NCI-H1417 treated with DMSO at 0.1 percent for 48 hours (cell line): ENCODE results near the gene SIX6.

Experiments
- DNase-seq: peaks from one replicate; lab custom pipeline; 2025; lab: John Stamatoyannopoulos, UW

Gene SIX6

DNA sequence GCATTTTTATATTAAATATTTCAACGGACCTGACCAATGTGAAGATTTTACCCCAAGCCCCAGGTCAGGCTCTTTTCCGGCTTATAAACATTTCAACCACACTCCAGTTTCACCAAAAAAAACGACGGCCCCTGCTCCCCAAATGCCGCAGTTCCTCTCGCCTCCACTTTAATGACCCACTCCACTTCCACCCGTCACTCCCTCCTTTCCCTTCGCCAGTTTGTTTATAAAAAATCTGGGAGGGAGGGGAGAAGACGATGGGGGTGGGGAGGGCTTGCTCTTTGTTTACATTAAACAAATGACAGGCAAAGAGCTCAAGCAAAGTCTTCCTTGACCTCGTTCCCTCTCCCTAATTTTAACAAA, 5.4 kb downstream of the SIX6 start:
- no peak for DNase-seq

DNA sequence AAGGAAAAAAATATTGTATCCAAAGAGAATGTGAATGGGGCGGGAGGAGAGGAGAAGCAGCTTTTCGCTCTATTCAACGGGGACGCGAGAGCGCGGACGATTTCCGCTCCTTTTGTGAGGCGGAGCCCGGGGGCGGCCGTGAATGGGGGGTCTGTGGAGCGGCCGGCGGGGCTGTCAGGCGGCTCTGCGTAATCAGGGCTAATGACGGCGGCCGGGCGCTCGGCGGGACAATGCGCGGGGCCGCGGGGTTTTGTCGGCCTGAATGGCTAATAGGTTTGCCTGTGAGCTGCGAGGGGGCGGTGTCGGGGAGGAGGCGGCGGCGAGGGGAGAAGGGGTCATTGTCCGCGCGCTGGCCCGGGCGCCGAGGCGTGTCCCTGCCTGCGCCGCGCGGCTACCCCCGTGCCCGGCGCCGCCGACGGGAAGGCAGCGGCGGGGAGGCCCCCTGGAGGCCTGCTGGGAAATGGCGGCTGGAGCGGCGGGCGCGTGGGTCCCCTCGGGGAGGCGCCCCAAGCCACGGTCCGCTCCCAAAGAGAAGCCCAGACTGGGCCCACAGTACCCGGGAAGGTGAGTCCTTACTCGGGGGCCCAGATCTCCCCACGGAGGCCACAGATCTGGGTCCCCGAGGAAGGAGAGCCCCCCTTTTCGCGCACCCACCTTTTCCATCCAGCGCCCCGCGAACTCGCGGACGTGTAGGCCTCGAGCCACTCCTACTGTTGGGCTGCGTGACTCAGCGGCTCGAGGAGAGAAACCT, 6.0 kb downstream of the SIX6 start:
- no peak for DNase-seq

DNA sequence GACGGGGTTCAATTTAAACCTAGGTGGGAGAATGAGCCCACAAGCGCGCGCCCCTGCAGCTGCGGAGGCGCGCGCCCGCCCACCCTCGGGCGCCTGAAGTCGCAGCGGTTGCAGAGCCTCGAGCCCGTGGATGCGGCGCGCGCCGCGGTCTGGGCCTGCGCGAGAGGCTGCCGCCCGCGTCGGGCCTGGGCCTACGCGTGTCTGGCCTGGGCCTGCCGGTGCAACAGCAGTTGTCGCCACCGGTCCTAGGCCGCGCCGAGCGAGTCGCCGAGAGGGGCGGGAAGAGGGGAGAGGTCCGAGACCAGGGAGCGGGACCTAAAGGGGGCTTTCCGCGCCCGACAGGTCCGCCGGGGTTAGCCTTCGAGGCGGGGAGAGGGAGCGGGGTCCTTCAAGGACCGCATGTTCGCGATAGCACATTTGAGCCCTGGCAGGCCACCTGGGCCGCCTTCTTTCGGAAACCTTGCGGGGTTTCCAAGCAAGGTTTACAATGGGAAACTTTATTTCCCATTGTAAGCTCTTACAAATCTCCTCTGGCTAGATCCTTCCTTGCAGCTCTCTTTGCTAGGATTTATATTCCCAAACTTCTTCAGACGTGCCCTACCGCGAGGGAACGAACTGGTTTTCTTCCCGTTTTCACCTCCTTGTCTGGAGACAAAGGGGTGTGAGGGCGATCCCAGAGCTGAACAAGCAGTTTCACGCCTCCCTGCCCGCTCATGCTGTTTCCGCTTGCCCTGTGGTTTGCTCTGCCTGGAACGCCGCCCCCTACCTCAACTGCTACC, 6.8 kb downstream of the SIX6 start:
- no peak for DNase-seq

DNA sequence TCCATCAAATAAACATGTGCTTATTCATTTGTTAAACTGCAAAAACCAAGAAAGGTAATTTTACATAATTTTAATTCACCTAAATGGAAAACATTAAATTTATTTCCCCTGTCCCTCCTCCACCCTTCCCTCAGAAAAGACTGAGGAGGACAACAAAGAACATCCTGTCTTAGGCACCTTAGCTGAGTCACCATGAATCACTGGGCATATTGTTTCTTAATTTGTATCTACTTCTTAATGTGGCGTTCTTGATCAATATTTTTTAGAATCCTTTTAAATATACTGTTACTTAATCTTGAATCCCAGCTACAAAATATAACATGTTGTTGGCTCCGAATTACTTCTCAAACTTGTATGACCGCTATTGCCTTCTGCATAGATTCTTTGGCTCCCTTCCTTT, 23.5 kb downstream of the SIX6 start:
- DNase-seq, result no peak

- no peak for DNase-seq
Observed at GRCh38 chr14:60537663-60538062, 28.7 kb downstream of the SIX6 start.

DNA sequence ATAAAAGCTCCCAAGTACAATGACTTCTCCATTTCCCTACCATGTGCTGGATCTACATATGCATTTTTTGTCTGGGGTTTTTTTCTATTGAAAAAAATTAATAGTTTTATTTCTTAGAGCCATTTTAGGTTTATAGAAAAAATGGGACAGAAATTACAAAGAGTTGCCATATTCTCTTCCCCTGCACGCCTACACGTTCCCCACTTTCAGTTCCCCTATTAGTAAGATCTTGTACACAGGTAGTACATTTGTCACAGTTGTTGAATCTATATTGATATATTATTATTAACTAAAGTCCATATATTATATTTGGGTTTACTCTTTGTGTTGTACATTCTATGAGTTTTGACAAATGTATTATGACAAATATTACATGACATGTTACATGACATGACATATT, 35.7 kb downstream of the SIX6 start:
- DNase-seq, result no peak

DNA sequence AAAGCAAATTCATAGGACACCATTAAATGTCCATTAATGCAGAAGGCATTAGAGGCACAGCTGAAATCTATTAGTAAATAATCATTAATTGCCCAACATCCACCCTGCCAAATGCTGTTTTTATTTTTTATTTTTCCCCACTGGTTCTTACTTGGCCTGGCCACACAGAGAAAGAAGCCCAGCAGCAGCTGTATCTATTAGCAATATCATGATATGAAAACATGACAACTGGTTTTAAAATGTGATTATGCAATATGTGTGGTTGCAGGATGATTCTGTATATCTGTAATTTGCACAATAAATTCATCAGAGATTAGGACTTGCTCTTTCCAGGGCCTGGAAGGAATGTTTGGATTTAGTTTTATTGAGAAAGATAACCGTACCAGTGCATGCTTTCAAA, 44.9 kb downstream of the SIX6 start:
- DNase-seq, result no peak

- DNase-seq, result no peak
Observed at GRCh38 chr14:60561845-60562746, 53.1 kb downstream of the SIX6 start.
